ENCODE data around the gene DENND1A. TPM values are rescaled to one million over a fixed set of nuclear protein-coding genes. Genes with fewer than 3 reads are reported as not detected.
"Not testable (repeated sequence)": the region's sequence is repeated elsewhere in the genome, so short reads cannot be mapped to it uniquely, and the experiment has no call there.

Gene DENND1A
- total RNA-seq, 1 donor from 2014 or later: 18.5 TPM

- Mint-ChIP-seq H3K36me3 (ENCODE audit: low read depth) (peaks cover 6% of the 10 kb centered on the region), H3K9me3 (peaks cover 12% of the 10 kb centered on the region), H3K27ac (no peak overlapping the region), H3K4me1 (ENCODE audit: low read depth) (peaks cover 21% of the 10 kb centered on the region), H3K4me3 (no peak overlapping the region), H3K27me3 (ENCODE audit: insufficient read depth) (no peaks in the 10 kb centered on the region)
- no peak for DNase-seq (ENCODE audit: low spot score)
- intact Hi-C loops (cut with micrococcal nuclease): loop anchor here (5.0 to 10.0 kb wide), 2 partner anchors 287 to 380 kb away; no protein-coding TSS in a partner anchor
These were observed 5.2 kb downstream of the DENND1A start for GRCh38 chr9:123924727-123925126.

- H3K27me3 Mint-ChIP-seq (ENCODE audit: insufficient read depth): no peaks in the 10 kb centered on the region
- intact Hi-C loops (cut with micrococcal nuclease): loop anchor here (10.0 kb wide), 1 partner anchor 379 kb away; no protein-coding TSS in a partner anchor
- H3K9me3 Mint-ChIP-seq: peaks cover 12% of the 10 kb centered on the region
These were observed 6.0 kb downstream of the DENND1A start for GRCh38 chr9:123923884-123924283.

GRCh38 chr9:123923377-123923776, 6.5 kb downstream of the DENND1A start:
- DNase-seq (ENCODE audit: low spot score): no peak
- Mint-ChIP-seq H3K4me3 (no peak overlapping the region), H3K9me3 (peaks cover 12% of the 10 kb centered on the region), H3K27me3 (ENCODE audit: insufficient read depth) (no peaks in the 10 kb centered on the region), H3K36me3 (ENCODE audit: low read depth) (peaks cover 6% of the 10 kb centered on the region), H3K4me1 (ENCODE audit: low read depth) (peaks cover 14% of the 10 kb centered on the region), H3K27ac (no peak overlapping the region)
- intact Hi-C loops (cut with micrococcal nuclease): loop anchor here (10.0 kb wide), 1 partner anchor 379 kb away; no protein-coding TSS in a partner anchor

More at GRCh38 chr9:123923884-123924283, 6.0 kb downstream of the DENND1A start:
- peaks cover 6% of the 10 kb centered on the region for H3K36me3 Mint-ChIP-seq (ENCODE audit: low read depth)
- H3K4me3 Mint-ChIP-seq: no peak overlapping the region
- peaks cover 19% of the 10 kb centered on the region for H3K4me1 Mint-ChIP-seq (ENCODE audit: low read depth)
- no peak for DNase-seq (ENCODE audit: low spot score)
- no peak overlapping the region for H3K27ac Mint-ChIP-seq

GRCh38 chr9:123922911-123923310, 7.0 kb downstream of the DENND1A start:
- Mint-ChIP-seq H3K4me3 (no peak overlapping the region), H3K9me3 (peaks cover 12% of the 10 kb centered on the region), H3K36me3 (ENCODE audit: low read depth) (peaks cover 6% of the 10 kb centered on the region), H3K27me3 (ENCODE audit: insufficient read depth) (no peaks in the 10 kb centered on the region), H3K4me1 (ENCODE audit: low read depth) (peaks cover 9% of the 10 kb centered on the region), H3K27ac (no peak overlapping the region)
- no peak for DNase-seq (ENCODE audit: low spot score)
- intact Hi-C loops (cut with micrococcal nuclease): loop anchor here (10.0 kb wide), 1 partner anchor 378 kb away; no protein-coding TSS in a partner anchor

- no peak for DNase-seq (ENCODE audit: low spot score)
- intact Hi-C loops (cut with micrococcal nuclease): loop anchor here (10.0 kb wide), 1 partner anchor 378 kb away; no protein-coding TSS in a partner anchor
- no peaks in the 10 kb centered on the region for H3K27me3 Mint-ChIP-seq (ENCODE audit: insufficient read depth)
- no peak overlapping the region for H3K4me3 Mint-ChIP-seq
- peaks cover 4% of the 10 kb centered on the region for H3K4me1 Mint-ChIP-seq (ENCODE audit: low read depth)
- no peak overlapping the region for H3K27ac Mint-ChIP-seq
- peaks cover 12% of the 10 kb centered on the region for H3K9me3 Mint-ChIP-seq
- H3K36me3 Mint-ChIP-seq (ENCODE audit: low read depth): peaks cover 4% of the 10 kb centered on the region
These were observed 7.5 kb downstream of the DENND1A start for GRCh38 chr9:123922431-123922830.

- Mint-ChIP-seq H3K9me3 (no peaks in the 10 kb centered on the region), H3K4me1 (ENCODE audit: low read depth) (no peaks in the 10 kb centered on the region), H3K27me3 (ENCODE audit: insufficient read depth) (no peaks in the 10 kb centered on the region), H3K36me3 (ENCODE audit: low read depth) (no peaks in the 10 kb centered on the region), H3K27ac (no peak overlapping the region), H3K4me3 (no peak overlapping the region)
- intact Hi-C loops (cut with micrococcal nuclease): no loop called here
- DNase-seq (ENCODE audit: low spot score): no peak
These were observed 15.3 kb downstream of the DENND1A start for GRCh38 chr9:123914517-123915196.

- H3K36me3 Mint-ChIP-seq (ENCODE audit: low read depth): no peaks in the 10 kb centered on the region
- no peak overlapping the region for H3K27ac Mint-ChIP-seq
- intact Hi-C loops (cut with micrococcal nuclease): no loop called here
- no peaks in the 10 kb centered on the region for H3K9me3 Mint-ChIP-seq
- no peak for DNase-seq (ENCODE audit: low spot score)
- H3K27me3 Mint-ChIP-seq (ENCODE audit: insufficient read depth): no peaks in the 10 kb centered on the region
- H3K4me1 Mint-ChIP-seq (ENCODE audit: low read depth): no peaks in the 10 kb centered on the region
- no peak overlapping the region for H3K4me3 Mint-ChIP-seq
These were observed 17.6 kb downstream of the DENND1A start for GRCh38 chr9:123912167-123912897.

- no peak for DNase-seq (ENCODE audit: low spot score)
- H3K27ac Mint-ChIP-seq: no peak overlapping the region
- no peaks in the 10 kb centered on the region for H3K4me1 Mint-ChIP-seq (ENCODE audit: low read depth)
- H3K4me3 Mint-ChIP-seq: no peak overlapping the region
- intact Hi-C loops (cut with micrococcal nuclease): no loop called here
- H3K9me3 Mint-ChIP-seq: no peaks in the 10 kb centered on the region
- no peaks in the 10 kb centered on the region for H3K27me3 Mint-ChIP-seq (ENCODE audit: insufficient read depth)
- H3K36me3 Mint-ChIP-seq (ENCODE audit: low read depth): no peaks in the 10 kb centered on the region
These were observed 18.9 kb downstream of the DENND1A start for GRCh38 chr9:123911024-123911423.

- H3K27me3 Mint-ChIP-seq (ENCODE audit: insufficient read depth); H3K4me3 Mint-ChIP-seq; intact Hi-C loops (cut with micrococcal nuclease); H3K4me1 Mint-ChIP-seq (ENCODE audit: low read depth); H3K9me3 Mint-ChIP-seq; H3K36me3 Mint-ChIP-seq (ENCODE audit: low read depth); H3K27ac Mint-ChIP-seq; DNase-seq (ENCODE audit: low spot score): not testable (repeated sequence)
These were observed 20.7 kb downstream of the DENND1A start for GRCh38 chr9:123909192-123909591.

- H3K36me3 Mint-ChIP-seq (ENCODE audit: low read depth); H3K9me3 Mint-ChIP-seq; H3K27ac Mint-ChIP-seq; DNase-seq (ENCODE audit: low spot score); H3K27me3 Mint-ChIP-seq (ENCODE audit: insufficient read depth); intact Hi-C loops (cut with micrococcal nuclease); H3K4me1 Mint-ChIP-seq (ENCODE audit: low read depth); H3K4me3 Mint-ChIP-seq: not testable (repeated sequence)
These were observed 26.4 kb downstream of the DENND1A start for GRCh38 chr9:123903550-123903949.

GRCh38 chr9:123894822-123895221, 35.1 kb downstream of the DENND1A start:
- no peak overlapping the region for H3K27ac Mint-ChIP-seq
- H3K27me3 Mint-ChIP-seq (ENCODE audit: insufficient read depth): no peaks in the 10 kb centered on the region
- H3K4me1 Mint-ChIP-seq (ENCODE audit: low read depth): no peaks in the 10 kb centered on the region

GRCh38 chr9:123893831-123894460, 36.0 kb downstream of the DENND1A start:
- Mint-ChIP-seq H3K36me3 (ENCODE audit: low read depth) (no peaks in the 10 kb centered on the region), H3K4me1 (ENCODE audit: low read depth) (no peaks in the 10 kb centered on the region), H3K27ac (no peak overlapping the region), H3K27me3 (ENCODE audit: insufficient read depth) (no peaks in the 10 kb centered on the region), H3K9me3 (no peaks in the 10 kb centered on the region), H3K4me3 (no peak overlapping the region)
- intact Hi-C loops (cut with micrococcal nuclease): no loop called here
- no peak for DNase-seq (ENCODE audit: low spot score)

More at GRCh38 chr9:123894822-123895221, 35.1 kb downstream of the DENND1A start:
- H3K36me3 Mint-ChIP-seq (ENCODE audit: low read depth): no peaks in the 10 kb centered on the region
- H3K9me3 Mint-ChIP-seq: no peaks in the 10 kb centered on the region
- H3K4me3 Mint-ChIP-seq: no peak overlapping the region
- intact Hi-C loops (cut with micrococcal nuclease): no loop called here
- DNase-seq (ENCODE audit: low spot score): no peak

GRCh38 chr9:123893115-123893514, 36.8 kb downstream of the DENND1A start:
- H3K4me1 Mint-ChIP-seq (ENCODE audit: low read depth): no peaks in the 10 kb centered on the region
- no peak overlapping the region for H3K4me3 Mint-ChIP-seq
- no peak overlapping the region for H3K27ac Mint-ChIP-seq
- H3K36me3 Mint-ChIP-seq (ENCODE audit: low read depth): peaks cover under 1% of the 10 kb centered on the region
- intact Hi-C loops (cut with micrococcal nuclease): no loop called here
- H3K9me3 Mint-ChIP-seq: no peaks in the 10 kb centered on the region
- H3K27me3 Mint-ChIP-seq (ENCODE audit: insufficient read depth): no peaks in the 10 kb centered on the region
- DNase-seq (ENCODE audit: low spot score): no peak

Data from activated T-helper 1 cell treated with anti-CD3 and anti-CD28 coated beads, Interleukin-12 subunit alpha, Interleukin-12 subunit beta, Interleukin-2, Interleukin-4 antibody, amounts not matched to agents 30 ng/mL and 10 ng/mL and 1 ng/mL, durations not matched to agents 14 hours and 24 hours and 36 hours (primary cell).